Transverse colon (tissue), 4 donors: ENCODE measurements around the gene FBXL16. TPM values are rescaled to one million over a fixed set of nuclear protein-coding genes. Genes with fewer than 3 reads are reported as not detected.
"Not testable (repeated sequence)": the region's sequence is repeated elsewhere in the genome, so short reads cannot be mapped to it uniquely, and the experiment has no call there.

Source experiments
- DNase-seq: peaks from one replicate; pipeline ENCODE4 v3.0.0-alpha.2; 2019
- H3K27ac ChIP-seq, 4 donors: fragments of 200-600 bp; sonication (generic); 2 replicates each; pipeline ENCODE4 v1.5.1; 2016 to 2018; ENCODE audit warnings: inconsistent platforms in 4 of 4
- H3K27me3 ChIP-seq: fragments of 200-600 bp; sonication (generic); 2 replicates; pipeline ENCODE4 v1.5.1; 2017; ENCODE audit warnings: inconsistent platforms
- H3K36me3 ChIP-seq, 4 donors: fragments of 200-600 bp; sonication (generic); 2 replicates each; pipeline ENCODE4 v1.5.1; 2017 to 2019; ENCODE audit warnings: inconsistent platforms in 4 of 4
- H3K4me1 ChIP-seq, 4 donors: fragments of 200-600 bp; sonication (generic); 2 replicates each; pipeline ENCODE4 v1.5.1; 2017 to 2020; ENCODE audit warnings: inconsistent platforms in 4 of 4
- H3K4me3 ChIP-seq, 4 donors: fragments of 200-600 bp; sonication (generic); 1 replicate in 1 of 4; 2 replicates in 3 of 4; pipeline versions ENCODE4 v1.5.1 to v1.6.1; 2017 to 2019; ENCODE audit warnings: inconsistent platforms in 4 of 4
- H3K9me3 ChIP-seq, 2 donors: fragments of 200-600 bp; sonication (generic); 2 replicates each; pipeline ENCODE4 v1.5.1; 2017 to 2019; ENCODE audit warnings: inconsistent platforms in 2 of 2
- EP300 ChIP-seq: sonication (generic); formaldehyde crosslinking; IDR thresholded peaks from one replicate; pipeline ENCODE4 v1.6.1; 2017; ENCODE audit warnings: antibody characterized with exemption, low read depth
- POLR2A ChIP-seq: fragments of 450-650 bp; IDR thresholded peaks from one replicate; pipeline ENCODE4 v1.6.1; 2016; ENCODE audit warnings: antibody characterized with exemption, mild to moderate bottlenecking, moderate library complexity
- POLR2AphosphoS5 ChIP-seq, 3 donors: sonication (generic); formaldehyde crosslinking; IDR thresholded peaks; one replicate each; pipeline ENCODE4 v1.6.1; 2016; ENCODE audit warnings: antibody characterized with exemption in 3 of 3
- WGBS, 2 donors: methylation state at CpG; one replicate each; pipeline ENCODE4 v1.1.5; 2018; ENCODE audit warnings: low coverage in 1 of 2; 5-methylcytosine and 5-hydroxymethylcytosine counted together
- in situ Hi-C, 4 donors: fragments of 200-750 bp; cut with MboI; loops; one replicate each; pipeline versions ENCODE4 v1.15.0 to v1.15.1; 2017; ENCODE audit warnings: low sequenced_read_pairs in 3 of 4, low pct_ligation_motif_present in 1 of 4, low pct_unique_long_range_greater_than_20kb in 1 of 4
- intact Hi-C: fragments of 100-400 bp; cut with DNase I; formaldehyde crosslinking; loops from one replicate; pipeline ENCODE4 v1.15.1; 2023; ENCODE audit warnings: low total_unique reads
- total RNA-seq, 4 donors: library from RNA; depleted of rRNA; stranded (reverse); fragments of >200 nt; gene quantifications; one replicate each; pipeline ENCODE4 v1.1.0, GENCODE V29; 2016
- TF ChIP-seq, protein P1 (sequence below), 5 experiments: fragments of 200-600 bp in 3 of 5; fragments of 450-650 bp in 2 of 5; sonication (generic) in 3 of 5; IDR thresholded peaks; 1 replicate in 2 of 5; 2 replicates in 3 of 5; pipeline ENCODE4 v1.5.1; 2016 to 2017; ENCODE audit warnings: antibody characterized with exemption in 5 of 5, inconsistent platforms in 3 of 5, mild to moderate bottlenecking in 2 of 5, moderate library complexity in 1 of 5

FBXL16 gene
- total RNA-seq, 4 donors from 2014 or later: 0.60 to 3.5 (median 1.6) TPM; not detected in 1

- Histone ChIP-seq H3K4me1 (peaks cover 23 to 55% (median 44%) of the 10 kb centered on the region in 4 donors), H3K36me3 (no peaks in the 10 kb centered on the region), H3K27ac (peak overlapping the region in 3 of 4 donors; percentile 54 to 66 (median 58)), H3K27me3 (peaks cover 46% of the 10 kb centered on the region), H3K9me3 (no peaks in the 10 kb centered on the region), H3K4me3 (peak overlapping the region; percentile 55 to 83 (median 68))
- no peak for DNase-seq
- in situ Hi-C loops: loop anchor here in 1 of 4 donors (10.0 kb wide), 1 partner anchor 69 kb away; the partner anchor contains the start of genes CHTF18 and RPUSD1
- intact Hi-C loops: no loop called here
- TF ChIP-seq POLR2AphosphoS5 (IDR thresholded peaks at IDR 0.05) (no peak), EP300 (no peak), POLR2A (no peak)
- TF ChIP-seq, protein P1, sequence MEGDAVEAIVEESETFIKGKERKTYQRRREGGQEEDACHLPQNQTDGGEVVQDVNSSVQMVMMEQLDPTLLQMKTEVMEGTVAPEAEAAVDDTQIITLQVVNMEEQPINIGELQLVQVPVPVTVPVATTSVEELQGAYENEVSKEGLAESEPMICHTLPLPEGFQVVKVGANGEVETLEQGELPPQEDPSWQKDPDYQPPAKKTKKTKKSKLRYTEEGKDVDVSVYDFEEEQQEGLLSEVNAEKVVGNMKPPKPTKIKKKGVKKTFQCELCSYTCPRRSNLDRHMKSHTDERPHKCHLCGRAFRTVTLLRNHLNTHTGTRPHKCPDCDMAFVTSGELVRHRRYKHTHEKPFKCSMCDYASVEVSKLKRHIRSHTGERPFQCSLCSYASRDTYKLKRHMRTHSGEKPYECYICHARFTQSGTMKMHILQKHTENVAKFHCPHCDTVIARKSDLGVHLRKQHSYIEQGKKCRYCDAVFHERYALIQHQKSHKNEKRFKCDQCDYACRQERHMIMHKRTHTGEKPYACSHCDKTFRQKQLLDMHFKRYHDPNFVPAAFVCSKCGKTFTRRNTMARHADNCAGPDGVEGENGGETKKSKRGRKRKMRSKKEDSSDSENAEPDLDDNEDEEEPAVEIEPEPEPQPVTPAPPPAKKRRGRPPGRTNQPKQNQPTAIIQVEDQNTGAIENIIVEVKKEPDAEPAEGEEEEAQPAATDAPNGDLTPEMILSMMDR (IDR thresholded peaks at IDR 0.05): no peak
- WGBS, 2 donors: 5% methylated on average over 14 of the region's 74 CpGs; no CpG with 5 or more reads in 1 of the 2 donors
These were observed 10.0 kb upstream of the FBXL16 start for GRCh38 chr16:715477-716199.

GRCh38 chr16:714558-715476, 9.2 kb upstream of the FBXL16 start, which contains the start of gene METRN:
Gene METRN, plus strand, starts transcription at chr16:715118. Its CDS starts 172 bp downstream, at chr16:715290.
- H3K4me1 ChIP-seq: peaks cover 18 to 47% (median 36%) of the 10 kb centered on the region in 4 donors
- DNase-seq: peak; percentile 94
- 8% methylated on average over 37 of the region's 108 CpGs; no CpG with 5 or more reads in 1 of the 2 donors for WGBS, 2 donors
- in situ Hi-C loops (loop anchor here in 2 of 4 donors (5.0 to 10.0 kb wide), 2 partner anchors 70 to 72 kb away; partner anchors contain the start of genes CHTF18 (in 2 of the 2) and RPUSD1 (in 2 of the 2)), intact Hi-C loops (loop anchor here (5.0 kb wide), 1 partner anchor 72 kb away; the partner anchor contains the start of genes CHTF18 and RPUSD1)
- peak within 1 kb of the TSS in 3 of 4 donors; percentile 54 to 66 (median 58) for H3K27ac ChIP-seq
- H3K9me3 ChIP-seq: no peaks in the 10 kb centered on the region
- peaks cover 54% of the 10 kb centered on the region for H3K27me3 ChIP-seq
- peak within 1 kb of the TSS; percentile 55 to 83 (median 68) for H3K4me3 ChIP-seq
- no peaks in the 10 kb centered on the region for H3K36me3 ChIP-seq
- TF ChIP-seq, protein P1 (IDR thresholded peaks at IDR 0.05): no peak
- TF ChIP-seq POLR2AphosphoS5 (IDR thresholded peaks at IDR 0.05): no peak
- no peak for TF ChIP-seq EP300
- TF ChIP-seq POLR2A: no peak

GRCh38 chr16:714079-714478, 8.5 kb upstream of the FBXL16 start:
- intact Hi-C loops: loop anchor here (5.0 kb wide), 1 partner anchor 73 kb away; the partner anchor contains the start of genes CHTF18 and RPUSD1
- H3K4me1 ChIP-seq: peaks cover 13 to 40% (median 30%) of the 10 kb centered on the region in 4 donors

DNA sequence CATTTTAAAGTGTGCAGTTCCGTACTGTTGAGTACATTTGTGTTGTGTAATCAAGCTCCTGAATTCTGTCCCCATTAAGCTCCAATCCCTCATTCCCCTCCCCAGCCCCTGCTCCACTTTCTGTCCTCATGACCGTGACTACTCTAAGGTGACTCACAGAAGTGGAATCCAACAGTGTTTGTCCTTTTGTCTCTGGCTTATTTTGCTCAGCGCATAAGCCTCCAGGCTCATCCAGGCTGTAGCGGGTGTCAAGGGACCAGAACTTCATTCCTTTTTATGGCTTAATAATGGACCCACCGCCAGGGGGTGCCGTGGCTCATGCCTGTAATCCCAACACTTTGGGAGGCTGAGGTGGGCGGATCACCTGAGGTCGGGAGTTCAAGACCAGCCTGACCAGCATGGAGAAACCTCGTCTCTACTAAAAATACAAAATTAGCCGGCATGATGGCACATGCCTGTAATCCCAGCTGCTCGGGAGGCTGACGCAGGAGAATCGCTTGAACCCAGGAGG, 7.2 kb upstream of the FBXL16 start:
- peaks cover 10 to 27% (median 19%) of the 10 kb centered on the region in 4 donors for H3K4me1 ChIP-seq
- DNase-seq: peak; percentile 58
- peaks cover 75% of the 10 kb centered on the region for H3K27me3 ChIP-seq
- intact Hi-C loops: loop anchor here (2.0 to 5.0 kb wide), 2 partner anchors 28 to 75 kb away; partner anchors contain the start of genes CHTF18, CIAO3 and RPUSD1
- H3K27ac ChIP-seq, H3K4me3 ChIP-seq, H3K36me3 ChIP-seq, H3K9me3 ChIP-seq: not testable (repeated sequence)
- 37 to 48% methylated on average over 7 to 13 of the region's 13 CpGs for WGBS, 2 donors
- in situ Hi-C loops: loop anchor here in 2 of 4 donors (5.0 to 10.0 kb wide), 2 partner anchors 72 to 75 kb away; partner anchors contain the start of genes CHTF18 (in 2 of the 2) and RPUSD1 (in 2 of the 2)
- TF ChIP-seq, protein P1 (IDR thresholded peaks at IDR 0.05): peak; percentile 21 to 47 (median 27)

More at GRCh38 chr16:714079-714478, 8.5 kb upstream of the FBXL16 start:
- no peak overlapping the region for H3K27ac ChIP-seq
- no peaks in the 10 kb centered on the region for H3K9me3 ChIP-seq
- no peak for DNase-seq
- 83% methylated on average over 10 of the region's 11 CpGs; no CpG with 5 or more reads in 1 of the 2 donors for WGBS, 2 donors
- TF ChIP-seq EP300 (no peak), POLR2A (no peak)
- peaks cover 62% of the 10 kb centered on the region for H3K27me3 ChIP-seq
- in situ Hi-C loops: loop anchor here in 2 of 4 donors (5.0 to 10.0 kb wide), 2 partner anchors 71 to 73 kb away; partner anchors contain the start of genes CHTF18 (in 2 of the 2) and RPUSD1 (in 2 of the 2)
- H3K4me3 ChIP-seq: no peak overlapping the region
- H3K36me3 ChIP-seq: no peaks in the 10 kb centered on the region
